ENCODE data around the gene DMXL2.
A peak's percentile ranks its signal among the peaks of the same experiment; 100 is the strongest.
"Not testable (repeated sequence)": the region's sequence is repeated elsewhere in the genome, so short reads cannot be mapped to it uniquely, and the experiment has no call there.

Gene DMXL2

GRCh38 chr15:51622604-51623370 is at the start of gene DMXL2:
DMXL2 (minus strand) TSS chr15:51622771; CDS start chr15:51622545, 226 bp downstream.
- peak; percentile 15 to 69 for DNase-seq (ENCODE audit: low read depth in 1 of 2, low spot score in 1 of 2)

- DNase-seq (ENCODE audit: low read depth in 1 of 2, low spot score in 1 of 2): no peak
Measured at GRCh38 chr15:51672155-51672687, 49.6 kb upstream of the DMXL2 start.

- no peak for DNase-seq (ENCODE audit: low read depth in 1 of 2, low spot score in 1 of 2)
Measured at GRCh38 chr15:51669381-51669780, 46.8 kb upstream of the DMXL2 start.

- no peak for DNase-seq (ENCODE audit: low read depth in 1 of 2, low spot score in 1 of 2)
Measured at GRCh38 chr15:51668446-51668845, 45.9 kb upstream of the DMXL2 start.

GRCh38 chr15:51667478-51667877 is 44.9 kb upstream of the DMXL2 start:
- no peak for DNase-seq (ENCODE audit: low read depth in 1 of 2, low spot score in 1 of 2)

GRCh38 chr15:51661072-51661471 is 38.5 kb upstream of the DMXL2 start:
- no peak for DNase-seq (ENCODE audit: low read depth in 1 of 2, low spot score in 1 of 2)

- no peak for DNase-seq (ENCODE audit: low read depth in 1 of 2, low spot score in 1 of 2)
Measured at GRCh38 chr15:51658664-51659063, 36.1 kb upstream of the DMXL2 start.

- not testable (repeated sequence) for DNase-seq (ENCODE audit: low read depth in 1 of 2, low spot score in 1 of 2)
Measured at GRCh38 chr15:51655401-51656057, 33.0 kb upstream of the DMXL2 start.

- DNase-seq (ENCODE audit: low read depth in 1 of 2, low spot score in 1 of 2): no peak
Measured at GRCh38 chr15:51652084-51652668, 29.6 kb upstream of the DMXL2 start.

GRCh38 chr15:51649659-51650521 is 27.3 kb upstream of the DMXL2 start:
- DNase-seq (ENCODE audit: low read depth in 1 of 2, low spot score in 1 of 2): peak in 1 of 2 donors; percentile 8

GRCh38 chr15:51648643-51649042 is 26.1 kb upstream of the DMXL2 start:
- not testable (repeated sequence) for DNase-seq (ENCODE audit: low read depth in 1 of 2, low spot score in 1 of 2)

GRCh38 chr15:51648101-51648500 is 25.5 kb upstream of the DMXL2 start:
- DNase-seq (ENCODE audit: low read depth in 1 of 2, low spot score in 1 of 2): not testable (repeated sequence)

GRCh38 chr15:51647128-51647562 is 24.6 kb upstream of the DMXL2 start:
- no peak for DNase-seq (ENCODE audit: low read depth in 1 of 2, low spot score in 1 of 2)

GRCh38 chr15:51642696-51643095 is 20.1 kb upstream of the DMXL2 start:
- DNase-seq (ENCODE audit: low read depth in 1 of 2, low spot score in 1 of 2): no peak

GRCh38 chr15:51641490-51642130 is 19.0 kb upstream of the DMXL2 start:
- DNase-seq (ENCODE audit: low read depth in 1 of 2, low spot score in 1 of 2): no peak

GRCh38 chr15:51634591-51635198 is 12.1 kb upstream of the DMXL2 start:
- DNase-seq (ENCODE audit: low read depth in 1 of 2, low spot score in 1 of 2): no peak

GRCh38 chr15:51629612-51630011 is 7.0 kb upstream of the DMXL2 start:
- DNase-seq (ENCODE audit: low read depth in 1 of 2, low spot score in 1 of 2): no peak

GRCh38 chr15:51625236-51625635 is 2.7 kb upstream of the DMXL2 start:
- no peak for DNase-seq (ENCODE audit: low read depth in 1 of 2, low spot score in 1 of 2)

- no peak for DNase-seq (ENCODE audit: low read depth in 1 of 2, low spot score in 1 of 2)
Measured at GRCh38 chr15:51624022-51624421, 1.5 kb upstream of the DMXL2 start.

- no peak for DNase-seq (ENCODE audit: low read depth in 1 of 2, low spot score in 1 of 2)
Measured at GRCh38 chr15:51623386-51623938, 891 bp upstream of the DMXL2 start.
